ENCODE results near the gene ZNF709.
"Not testable (repeated sequence)": the region's sequence is repeated elsewhere in the genome, so short reads cannot be mapped to it uniquely, and the experiment has no call there.

ZNF709 gene

GRCh38 chr19:12450844-12451243 is 33.8 kb downstream of the ZNF709 start:
- DNase-seq, result no peak

GRCh38 chr19:12448808-12449207 is 35.8 kb downstream of the ZNF709 start:
- no peak for DNase-seq

- peak; percentile 99 for DNase-seq
These were observed 43.9 kb downstream of the ZNF709 start, which contains the start of gene ZNF443 for GRCh38 chr19:12440541-12441316. Gene ZNF443 (minus strand): TSS chr19:12441021. CDS start chr19:12440914, 107 bp downstream.

- DNase-seq, result peak; percentile 65
These were observed 44.7 kb downstream of the ZNF709 start for GRCh38 chr19:12439686-12440540.

GRCh38 chr19:12430726-12431299 is 53.8 kb downstream of the ZNF709 start:
- DNase-seq, result not testable (repeated sequence)

- no peak for DNase-seq
These were observed 58.7 kb downstream of the ZNF709 start for GRCh38 chr19:12425888-12426274.

GRCh38 chr19:12425236-12425887 is 59.3 kb downstream of the ZNF709 start:
- DNase-seq, result no peak

GRCh38 chr19:12417273-12417672 is 67.3 kb downstream of the ZNF709 start:
- DNase-seq, result not testable (repeated sequence)

- DNase-seq, result no peak
These were observed 72.7 kb downstream of the ZNF709 start for GRCh38 chr19:12411893-12412292.
